SU-DHL-6 (cell line): Measurements from ENCODE around the gene AKNAD1.

Experiments used
- EZH2phosphoT487 ChIP-seq: fragments of 200-600 bp; sonication (generic), shearing (Covaris generic); conservative IDR thresholded peaks from 2 replicates; pipeline ENCODE4 v1.6.1; 2018; ENCODE audit warnings: mild to moderate bottlenecking, antibody characterized with exemption, low read length, moderate library complexity, mixed read lengths
- TF ChIP-seq, protein P1 (sequence below): fragments of 200-600 bp; sonication (generic); IDR thresholded peaks from one replicate; pipeline ENCODE4 v1.5.1; 2017; ENCODE audit warnings: antibody characterized with exemption, mild to moderate bottlenecking, low read length, moderate library complexity; ENCODE audit not compliant: insufficient read depth, poor library complexity, severe bottlenecking

DNA sequence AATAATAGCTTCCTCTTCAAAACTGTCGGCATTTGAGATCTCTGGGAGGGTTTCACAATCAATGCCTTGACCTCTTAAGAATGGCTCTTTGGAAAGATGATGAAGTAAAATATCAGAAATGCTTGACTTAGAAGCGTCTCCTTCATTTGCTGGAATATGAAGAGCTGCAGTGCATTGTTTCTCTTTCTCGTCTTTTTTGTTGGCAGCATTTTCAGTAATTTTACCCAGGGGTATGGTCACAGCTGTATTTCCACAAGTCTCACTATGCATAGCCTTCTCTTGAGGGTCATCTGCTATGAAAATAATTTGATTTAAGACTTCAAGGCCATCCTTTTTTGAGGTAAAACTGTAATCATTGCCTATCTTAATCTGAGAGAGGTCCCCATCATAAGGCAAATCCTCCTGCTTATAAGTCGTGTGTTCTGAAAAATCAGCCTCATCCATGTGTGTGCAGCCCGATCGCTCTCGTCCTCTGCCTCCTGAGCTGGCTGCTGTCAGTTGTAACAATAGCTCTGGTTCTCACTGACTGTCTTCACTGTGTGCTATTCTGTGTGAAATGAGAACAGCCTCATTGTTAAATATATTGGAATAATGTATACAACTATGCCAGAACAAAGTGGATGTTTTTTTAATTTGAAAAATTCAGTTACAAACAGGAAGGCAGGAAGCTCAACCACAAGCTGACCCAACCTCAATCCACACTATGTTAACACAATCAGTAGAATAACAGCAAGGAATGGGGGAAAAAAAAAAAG, 4.5 kb downstream of the AKNAD1 start:
- TF ChIP-seq, protein P1, sequence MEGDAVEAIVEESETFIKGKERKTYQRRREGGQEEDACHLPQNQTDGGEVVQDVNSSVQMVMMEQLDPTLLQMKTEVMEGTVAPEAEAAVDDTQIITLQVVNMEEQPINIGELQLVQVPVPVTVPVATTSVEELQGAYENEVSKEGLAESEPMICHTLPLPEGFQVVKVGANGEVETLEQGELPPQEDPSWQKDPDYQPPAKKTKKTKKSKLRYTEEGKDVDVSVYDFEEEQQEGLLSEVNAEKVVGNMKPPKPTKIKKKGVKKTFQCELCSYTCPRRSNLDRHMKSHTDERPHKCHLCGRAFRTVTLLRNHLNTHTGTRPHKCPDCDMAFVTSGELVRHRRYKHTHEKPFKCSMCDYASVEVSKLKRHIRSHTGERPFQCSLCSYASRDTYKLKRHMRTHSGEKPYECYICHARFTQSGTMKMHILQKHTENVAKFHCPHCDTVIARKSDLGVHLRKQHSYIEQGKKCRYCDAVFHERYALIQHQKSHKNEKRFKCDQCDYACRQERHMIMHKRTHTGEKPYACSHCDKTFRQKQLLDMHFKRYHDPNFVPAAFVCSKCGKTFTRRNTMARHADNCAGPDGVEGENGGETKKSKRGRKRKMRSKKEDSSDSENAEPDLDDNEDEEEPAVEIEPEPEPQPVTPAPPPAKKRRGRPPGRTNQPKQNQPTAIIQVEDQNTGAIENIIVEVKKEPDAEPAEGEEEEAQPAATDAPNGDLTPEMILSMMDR: no peak
- no peak for TF ChIP-seq EZH2phosphoT487
